ENCODE measurements around the gene IL10. TPM values are rescaled to one million over a fixed set of nuclear protein-coding genes. Genes with fewer than 3 reads are reported as not detected.

The IL10 gene
- total RNA-seq, 2 experiments from 2014 or later: not detected

DNA sequence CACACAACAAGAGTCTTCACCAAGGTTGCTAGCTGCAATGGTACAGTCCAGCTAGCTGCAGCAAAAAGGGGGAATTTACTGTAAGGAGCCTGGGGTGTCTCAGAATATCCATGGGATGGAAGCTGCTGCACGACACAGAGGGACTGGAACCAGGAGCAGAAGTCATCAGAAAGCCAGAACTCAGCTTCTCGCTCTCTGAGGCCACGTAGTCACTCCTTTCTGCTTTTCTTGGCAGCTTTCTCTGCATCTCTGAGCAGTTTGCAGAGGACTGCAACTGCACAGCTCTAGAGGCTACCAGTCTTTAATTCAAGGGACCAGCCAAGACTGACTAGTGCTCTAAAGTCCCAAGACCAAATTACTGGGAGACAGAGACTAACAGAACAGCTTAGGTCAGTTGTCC lies 27.0 kb upstream of the IL10 start:
- H3K4me3 Mint-ChIP-seq: no peak overlapping the region
- no peaks in the 10 kb centered on the region for H3K27me3 Mint-ChIP-seq
- H3K9me3 Mint-ChIP-seq: peaks cover 1% of the 10 kb centered on the region
- H3K36me3 Mint-ChIP-seq: peaks cover 1% of the 10 kb centered on the region
- no peak for DNase-seq
- peaks cover 58% of the 10 kb centered on the region for H3K4me1 Mint-ChIP-seq
- no peak overlapping the region for H3K27ac Mint-ChIP-seq

GRCh38 chr1:206798384-206798996 lies 26.2 kb upstream of the IL10 start:
- no peaks in the 10 kb centered on the region for H3K27me3 Mint-ChIP-seq
- no peak overlapping the region for H3K27ac Mint-ChIP-seq
- H3K36me3 Mint-ChIP-seq: peaks cover 2% of the 10 kb centered on the region
- no peak for DNase-seq
- no peak overlapping the region for H3K4me3 Mint-ChIP-seq
- peaks cover 57% of the 10 kb centered on the region for H3K4me1 Mint-ChIP-seq
- peaks cover 2% of the 10 kb centered on the region for H3K9me3 Mint-ChIP-seq

DNA sequence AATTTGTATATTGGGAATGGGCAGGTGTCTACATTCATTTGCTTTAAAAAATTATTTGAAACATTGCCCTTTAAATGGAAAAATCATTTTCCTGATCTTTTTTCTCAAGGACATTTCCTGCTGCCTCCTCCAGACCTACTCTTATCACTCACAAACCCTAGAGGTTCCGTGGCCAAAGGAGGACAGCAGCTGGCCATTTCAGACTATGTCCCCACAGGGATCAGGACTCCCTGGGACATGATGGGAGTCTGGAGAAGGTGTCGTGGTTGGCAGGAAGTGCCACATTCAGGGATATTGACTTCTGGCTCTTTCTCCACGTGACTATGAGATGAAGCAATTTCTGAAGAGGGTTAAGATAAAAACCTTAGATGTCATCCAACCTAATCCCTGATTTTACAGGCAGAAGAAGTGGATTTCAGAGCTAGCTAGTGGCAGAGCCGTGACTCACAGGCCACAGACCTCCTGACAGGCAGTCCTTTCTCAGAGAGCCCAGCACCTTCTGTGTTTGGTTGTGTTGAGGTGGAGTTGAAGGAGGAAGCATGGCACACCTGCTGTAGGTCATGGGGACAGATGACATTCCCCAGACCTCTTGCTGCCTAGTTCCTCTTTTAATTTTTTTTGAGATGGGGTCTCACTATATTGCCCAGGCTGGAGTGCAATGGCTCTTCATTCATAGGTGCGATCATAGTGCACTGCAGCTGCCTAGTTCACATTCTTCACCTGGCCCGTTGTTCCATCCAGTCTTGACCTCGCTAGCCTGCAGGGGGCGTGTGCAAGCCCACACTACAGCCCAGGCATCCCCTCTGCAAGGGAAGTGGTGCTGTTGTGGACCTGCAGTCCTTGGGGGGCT lies 25.5 kb upstream of the IL10 start:
- H3K9me3 Mint-ChIP-seq: peaks cover 2% of the 10 kb centered on the region
- no peaks in the 10 kb centered on the region for H3K27me3 Mint-ChIP-seq
- peaks cover 2% of the 10 kb centered on the region for H3K36me3 Mint-ChIP-seq
- DNase-seq: no peak
- peaks cover 51% of the 10 kb centered on the region for H3K4me1 Mint-ChIP-seq
- no peak overlapping the region for H3K27ac Mint-ChIP-seq
- H3K4me3 Mint-ChIP-seq: no peak overlapping the region

DNA sequence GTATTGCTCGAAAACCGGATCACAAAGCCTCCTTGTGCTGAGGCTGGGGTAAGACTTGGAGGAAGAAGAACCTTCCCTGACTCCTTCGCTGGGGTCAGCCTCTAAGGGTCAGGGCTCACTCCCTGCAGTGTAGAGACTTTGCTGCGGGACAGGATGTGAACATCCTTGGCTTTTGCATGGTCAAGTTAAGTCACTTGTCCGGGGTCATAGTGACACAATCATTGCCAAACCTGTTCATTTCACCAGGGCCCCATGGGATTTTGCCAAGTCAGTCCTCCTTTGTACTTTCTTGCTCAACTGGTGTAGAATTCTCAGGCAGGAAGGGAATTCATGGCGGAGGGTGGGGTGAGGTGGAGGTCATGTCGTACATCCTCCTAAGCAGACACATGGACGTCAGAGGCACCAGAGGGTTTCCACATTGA lies 24.7 kb upstream of the IL10 start:
- Mint-ChIP-seq H3K4me1 (peaks cover 49% of the 10 kb centered on the region), H3K36me3 (peaks cover 2% of the 10 kb centered on the region), H3K27ac (no peak overlapping the region), H3K4me3 (no peak overlapping the region), H3K9me3 (peaks cover 2% of the 10 kb centered on the region), H3K27me3 (no peaks in the 10 kb centered on the region)
- DNase-seq: no peak

DNA sequence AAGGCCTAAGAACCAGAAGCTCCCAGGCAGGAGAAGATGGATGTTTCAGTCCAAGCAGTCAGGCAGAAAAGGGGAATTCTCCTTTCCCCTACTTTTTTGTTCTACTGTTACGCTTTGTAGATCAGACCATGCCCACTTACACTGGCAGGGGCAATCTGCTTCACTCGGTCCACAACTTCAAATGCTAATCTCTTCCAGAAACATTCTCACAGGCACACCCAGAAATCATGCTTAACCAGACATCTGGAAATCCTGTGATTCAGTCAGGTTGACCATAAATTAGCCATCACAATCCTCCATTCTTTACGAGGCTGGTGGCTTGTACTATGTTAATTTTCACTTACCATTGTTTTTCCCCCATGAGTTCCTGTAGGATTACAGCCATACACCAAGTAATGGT lies 23.8 kb upstream of the IL10 start:
- H3K27ac Mint-ChIP-seq: no peak overlapping the region
- peaks cover 2% of the 10 kb centered on the region for H3K36me3 Mint-ChIP-seq
- peaks cover 47% of the 10 kb centered on the region for H3K4me1 Mint-ChIP-seq
- peaks cover 2% of the 10 kb centered on the region for H3K9me3 Mint-ChIP-seq
- no peak for DNase-seq
- no peaks in the 10 kb centered on the region for H3K27me3 Mint-ChIP-seq
- H3K4me3 Mint-ChIP-seq: no peak overlapping the region

DNA sequence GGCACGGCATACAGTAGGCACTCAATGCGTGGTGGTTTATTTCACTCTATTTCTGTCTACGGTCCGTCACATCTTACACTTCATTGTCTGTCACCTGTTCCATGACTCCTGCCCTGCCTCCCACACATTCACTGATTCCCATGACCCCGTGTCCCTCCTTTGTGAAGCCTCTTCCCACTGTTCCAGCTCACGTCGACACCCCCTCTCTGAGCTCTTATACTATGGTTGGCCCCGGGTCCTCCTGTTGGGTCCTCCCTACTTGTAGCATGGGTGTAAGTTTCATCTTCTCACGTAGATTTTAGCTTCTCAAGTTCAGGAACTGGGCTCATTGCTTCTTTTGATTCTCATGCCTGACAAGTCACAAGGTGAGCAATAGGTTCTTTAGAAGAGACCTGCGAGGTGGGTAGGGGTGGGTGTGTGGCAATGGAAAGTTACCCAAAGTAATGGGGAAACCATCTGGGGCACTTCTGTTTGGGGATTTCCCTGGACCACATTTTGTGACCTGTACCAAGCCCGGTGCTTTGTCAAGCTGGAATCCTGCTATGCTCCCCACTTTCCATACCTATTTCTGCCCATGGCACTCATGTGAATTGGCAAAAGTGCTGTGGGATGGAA lies 22.1 kb upstream of the IL10 start:
- peak; percentile 52 for DNase-seq
- peak overlapping the region; percentile 49 for H3K4me3 Mint-ChIP-seq

GRCh38 chr1:206793620-206794019 lies 21.3 kb upstream of the IL10 start:
- H3K27me3 Mint-ChIP-seq: no peaks in the 10 kb centered on the region
- peak overlapping the region; percentile 57 for H3K27ac Mint-ChIP-seq
- peaks cover 52% of the 10 kb centered on the region for H3K4me1 Mint-ChIP-seq

More for the DNA sequence above, 22.1 kb upstream of the IL10 start:
- Mint-ChIP-seq H3K27ac (peak overlapping the region; percentile 82), H3K36me3 (peaks cover 2% of the 10 kb centered on the region), H3K9me3 (peaks cover 2% of the 10 kb centered on the region), H3K27me3 (no peaks in the 10 kb centered on the region), H3K4me1 (peaks cover 58% of the 10 kb centered on the region)

GRCh38 chr1:206792939-206793607 lies 20.8 kb upstream of the IL10 start:
- no peak for DNase-seq
- Mint-ChIP-seq H3K4me1 (peaks cover 50% of the 10 kb centered on the region), H3K4me3 (no peak overlapping the region)

More at GRCh38 chr1:206793620-206794019, 21.3 kb upstream of the IL10 start:
- no peak for DNase-seq
- Mint-ChIP-seq H3K4me3 (no peak overlapping the region), H3K9me3 (peaks cover 2% of the 10 kb centered on the region), H3K36me3 (peaks cover 2% of the 10 kb centered on the region)

DNA sequence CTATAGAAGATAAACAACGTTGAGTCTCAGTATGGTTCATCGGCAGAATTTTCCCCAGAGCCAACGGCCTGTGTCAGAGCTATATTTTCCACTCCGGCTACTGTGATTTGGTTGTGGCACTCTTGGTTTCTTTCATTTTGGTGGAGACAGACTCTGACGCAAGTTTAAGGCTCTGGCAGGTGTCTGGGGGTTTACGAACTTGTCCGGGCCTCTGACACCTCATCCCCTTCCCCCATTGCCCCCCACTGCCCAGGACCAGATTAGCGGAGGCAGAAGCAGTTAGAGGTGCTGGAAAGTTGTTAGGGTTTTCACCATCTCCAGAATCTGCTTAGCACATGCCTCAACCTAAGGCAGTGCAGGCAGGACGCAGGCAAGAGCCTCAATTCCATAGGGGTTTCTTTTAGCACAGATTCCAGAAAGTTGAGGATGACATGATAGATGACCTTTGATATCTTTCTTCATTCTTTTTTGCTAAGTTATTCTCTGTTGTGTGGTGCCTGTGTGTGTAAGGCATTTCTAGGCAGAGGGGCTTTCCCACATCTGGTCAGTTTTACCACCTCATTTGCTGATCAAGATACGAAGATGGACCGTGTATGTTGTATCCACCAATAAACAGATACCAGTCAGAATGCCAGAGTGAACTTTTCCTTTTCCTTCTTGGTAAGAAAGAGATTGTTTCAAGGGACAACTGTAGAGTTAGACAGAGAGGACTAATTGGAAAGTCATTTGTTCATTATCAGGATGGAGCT lies 18.4 kb upstream of the IL10 start:
- Mint-ChIP-seq H3K27me3 (no peaks in the 10 kb centered on the region), H3K9me3 (peaks cover 2% of the 10 kb centered on the region), H3K27ac (peak overlapping the region; percentile 18), H3K36me3 (peaks cover 2% of the 10 kb centered on the region), H3K4me3 (no peak overlapping the region), H3K4me1 (peaks cover 70% of the 10 kb centered on the region)
- no peak for DNase-seq

More at GRCh38 chr1:206792939-206793607, 20.8 kb upstream of the IL10 start:
- Mint-ChIP-seq H3K36me3 (peaks cover 2% of the 10 kb centered on the region), H3K27ac (no peak overlapping the region), H3K9me3 (peaks cover 2% of the 10 kb centered on the region), H3K27me3 (no peaks in the 10 kb centered on the region)

DNA sequence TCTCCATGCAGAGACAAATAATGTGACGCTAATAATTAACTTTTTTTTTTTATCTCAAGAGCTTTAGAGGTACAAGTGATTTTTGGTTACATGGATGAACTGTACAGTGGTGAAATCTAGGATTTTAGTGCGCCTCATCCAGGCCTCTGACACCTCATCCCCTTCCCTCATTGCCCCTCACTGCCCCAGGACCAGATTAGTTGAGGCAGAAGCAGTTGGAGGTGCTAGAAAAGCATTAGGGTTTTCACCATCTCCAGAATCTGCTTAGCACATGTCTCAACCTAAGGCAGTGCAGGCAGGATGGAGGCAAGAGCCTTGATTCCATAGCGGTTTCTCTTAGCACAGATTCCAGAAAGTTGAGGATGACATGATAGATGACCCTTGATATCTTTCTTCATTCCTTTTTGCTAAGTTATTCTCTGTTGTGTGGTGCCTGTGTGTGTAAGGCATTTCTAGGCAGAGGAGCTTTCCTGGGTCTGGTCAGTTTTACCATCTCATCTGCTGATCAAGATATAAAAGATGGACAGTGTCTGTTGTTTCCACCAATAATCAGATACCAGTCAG lies 16.3 kb upstream of the IL10 start:
- DNase-seq: no peak
- H3K36me3 Mint-ChIP-seq: no peaks in the 10 kb centered on the region
- H3K4me1 Mint-ChIP-seq: peaks cover 72% of the 10 kb centered on the region
- H3K9me3 Mint-ChIP-seq: no peaks in the 10 kb centered on the region
- no peak overlapping the region for H3K4me3 Mint-ChIP-seq
- no peak overlapping the region for H3K27ac Mint-ChIP-seq
- no peaks in the 10 kb centered on the region for H3K27me3 Mint-ChIP-seq

GRCh38 chr1:206787891-206788290 lies 15.6 kb upstream of the IL10 start:
- no peaks in the 10 kb centered on the region for H3K27me3 Mint-ChIP-seq
- no peaks in the 10 kb centered on the region for H3K9me3 Mint-ChIP-seq
- no peaks in the 10 kb centered on the region for H3K36me3 Mint-ChIP-seq
- no peak overlapping the region for H3K27ac Mint-ChIP-seq
- no peak overlapping the region for H3K4me3 Mint-ChIP-seq
- peaks cover 77% of the 10 kb centered on the region for H3K4me1 Mint-ChIP-seq
- DNase-seq: no peak

DNA sequence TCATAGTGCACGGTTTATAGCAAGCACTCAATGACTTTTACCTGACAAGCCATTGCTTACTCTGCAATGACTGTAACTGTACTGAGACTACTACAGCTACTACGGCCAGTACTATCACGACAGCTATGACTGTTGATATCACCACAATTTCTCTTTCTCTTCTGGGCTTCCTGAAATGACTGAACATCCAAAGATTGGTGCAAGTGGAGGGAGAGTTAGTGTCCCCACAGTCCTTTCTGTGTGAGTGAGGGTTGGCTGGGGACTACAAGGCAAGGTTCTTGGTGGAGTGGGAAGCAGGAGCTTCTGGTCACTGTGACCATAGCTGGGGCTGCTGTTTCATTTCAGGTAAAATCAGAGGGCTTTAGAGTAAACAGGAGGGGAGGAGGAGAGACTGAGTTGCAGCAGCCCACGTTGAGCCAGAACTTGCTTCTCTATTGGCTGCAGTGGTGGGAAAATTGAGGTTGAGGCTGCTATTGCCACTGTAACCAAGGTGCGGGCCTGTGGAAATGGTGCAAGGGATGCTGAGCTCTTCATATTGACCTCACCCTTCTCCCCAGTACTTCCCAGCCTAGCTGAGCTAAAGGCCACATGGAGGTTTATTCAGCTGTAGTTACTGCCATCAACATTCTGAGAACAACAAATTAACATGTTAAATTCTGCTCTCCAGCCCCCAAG lies 14.1 kb upstream of the IL10 start:
- DNase-seq: no peak
- H3K27ac Mint-ChIP-seq: peak overlapping the region; percentile 0
- no peaks in the 10 kb centered on the region for H3K36me3 Mint-ChIP-seq
- H3K4me3 Mint-ChIP-seq: peak overlapping the region; percentile 11
- H3K27me3 Mint-ChIP-seq: no peaks in the 10 kb centered on the region
- H3K4me1 Mint-ChIP-seq: peaks cover 77% of the 10 kb centered on the region
- no peaks in the 10 kb centered on the region for H3K9me3 Mint-ChIP-seq

GRCh38 chr1:206785182-206785765 lies 13.0 kb upstream of the IL10 start:
- no peaks in the 10 kb centered on the region for H3K27me3 Mint-ChIP-seq
- no peaks in the 10 kb centered on the region for H3K9me3 Mint-ChIP-seq
- peaks cover 69% of the 10 kb centered on the region for H3K4me1 Mint-ChIP-seq
- H3K4me3 Mint-ChIP-seq: no peak overlapping the region
- H3K36me3 Mint-ChIP-seq: no peaks in the 10 kb centered on the region
- no peak for DNase-seq
- peak overlapping the region; percentile 16 for H3K27ac Mint-ChIP-seq
